Neural cell (in vitro differentiated cells): ENCODE data around the gene TOX2. TPM values are rescaled to one million over a fixed set of nuclear protein-coding genes. Genes with fewer than 3 reads are reported as not detected.

Experiments used
- H2AFZ ChIP-seq: fragments of 200-600, 300-800 bp; sonication (generic), shearing (Covaris generic); 2 replicates; pipeline ENCODE4 v1.6.0; 2014; ENCODE audit warnings: low read depth, mild to moderate bottlenecking, antibody characterized with exemption, low read length, moderate library complexity
- H3F3A ChIP-seq: fragments of 200-600 bp; shearing (Covaris generic); 2 replicates; pipeline ENCODE4 v1.6.1; 2016; ENCODE audit warnings: mild to moderate bottlenecking, moderate library complexity, mixed read lengths, antibody characterized with exemption, low read length; ENCODE audit not compliant: insufficient read depth, poor library complexity, severe bottlenecking
- H3K27ac ChIP-seq: fragments of 200-600, 300-800 bp; sonication (generic), shearing (Covaris generic); 2 replicates; pipeline ENCODE4 v1.5.1; 2014; ENCODE audit warnings: mild to moderate bottlenecking, low read length, moderate library complexity
- H3K27me3 ChIP-seq: fragments of 300-800, 200-600 bp; sonication (generic), shearing (Covaris generic); 2 replicates; pipeline ENCODE4 v1.6.0; 2014; ENCODE audit warnings: mild to moderate bottlenecking, low read depth, low read length, moderate library complexity; ENCODE audit not compliant: insufficient read depth
- H3K36me3 ChIP-seq: fragments of 300-800, 200-600 bp; sonication (generic), shearing (Covaris generic); 2 replicates; pipeline ENCODE4 v1.5.1; 2014; ENCODE audit warnings: mild to moderate bottlenecking, antibody characterized with exemption, low read length, moderate library complexity; ENCODE audit not compliant: insufficient read depth
- H3K4me2 ChIP-seq: fragments of 300-800, 200-600 bp; sonication (generic), shearing (Covaris generic); 2 replicates; pipeline ENCODE4 v1.6.0; 2014; ENCODE audit warnings: mild to moderate bottlenecking, low read length
- H3K4me3 ChIP-seq: fragments of 300-800, 200-600 bp; sonication (generic), shearing (Covaris generic); 2 replicates; pipeline ENCODE4 v1.5.1; 2014; ENCODE audit warnings: mild to moderate bottlenecking, low read length, moderate library complexity
- H3K79me2 ChIP-seq: fragments of 200-600 bp; shearing (Covaris generic); replicated peaks from 2 replicates; pipeline ENCODE4 v1.6.0; 2014; ENCODE audit warnings: mild to moderate bottlenecking, low read length, moderate library complexity; ENCODE audit not compliant: insufficient read depth
- H3K9ac ChIP-seq: fragments of 300-800, 200-600 bp; sonication (generic), shearing (Covaris generic); 2 replicates; pipeline ENCODE4 v1.6.1; 2016; ENCODE audit warnings: mild to moderate bottlenecking, low read length, mixed read lengths
- H3K9me2 ChIP-seq: fragments of 200-600 bp; shearing (Covaris generic); 2 replicates; pipeline ENCODE4 v1.6.1; 2016; ENCODE audit warnings: mild to moderate bottlenecking, low read length, mixed read lengths; ENCODE audit not compliant: insufficient read depth
- H3K9me3 ChIP-seq: fragments of 200-600, 300-800 bp; sonication (generic), shearing (Covaris generic); 2 replicates; pipeline ENCODE4 v1.6.1; 2016; ENCODE audit warnings: mild to moderate bottlenecking, mixed run types, low read length, moderate library complexity, mixed read lengths
- H4K20me1 ChIP-seq: fragments of 200-600 bp; shearing (Covaris generic); 2 replicates; pipeline ENCODE4 v1.6.1; 2016; ENCODE audit warnings: mild to moderate bottlenecking, mixed run types; ENCODE audit not compliant: insufficient read depth
- EP300 ChIP-seq: fragments of 450-650 bp; conservative IDR thresholded peaks from 2 replicates; pipeline ENCODE4 v1.6.1; 2014; ENCODE audit warnings: antibody characterized with exemption, mild to moderate bottlenecking, moderate library complexity; ENCODE audit not compliant: poor library complexity, severe bottlenecking
- EZH2 ChIP-seq: fragments of 200-600, 300-800 bp; shearing (Covaris generic), sonication (generic); IDR thresholded peaks from 2 replicates; pipeline ENCODE4 v1.6.1; 2014; ENCODE audit warnings: antibody characterized with exemption, low read length, borderline replicate concordance, mild to moderate bottlenecking; ENCODE audit not compliant: insufficient read depth, poor library complexity, severe bottlenecking
- MXI1 ChIP-seq: fragments of 450-650 bp; conservative IDR thresholded peaks from 2 replicates; pipeline ENCODE4 v1.6.1; 2014; ENCODE audit warnings: antibody characterized with exemption, mild to moderate bottlenecking; ENCODE audit not compliant: poor library complexity, severe bottlenecking
- POLR2AphosphoS5 ChIP-seq: IDR thresholded peaks from 2 replicates; pipeline ENCODE4 v1.6.1; 2012
- SMC3 ChIP-seq: fragments of 450-650 bp; conservative IDR thresholded peaks from 2 replicates; pipeline ENCODE4 v1.6.1; 2014; ENCODE audit warnings: antibody characterized with exemption, mild to moderate bottlenecking, moderate library complexity; ENCODE audit not compliant: poor library complexity
- TAF1 ChIP-seq: IDR thresholded peaks from 2 replicates; pipeline ENCODE4 v1.6.1; 2012; ENCODE audit warnings: low read depth
- polyA plus RNA-seq: library from polyadenylated mRNA; depleted of rRNA; stranded (reverse); fragments of >200 nt; gene quantifications from 2 replicates; pipeline ENCODE4 v1.2.3, GENCODE V29; 2014
- TF ChIP-seq, protein P1 (sequence below): IDR thresholded peaks from 2 replicates; pipeline ENCODE4 v1.6.1; 2012; ENCODE audit warnings: borderline replicate concordance

Gene TOX2
- polyA plus RNA-seq, 1 donor from 2014 or later: 0.89 TPM

DNA sequence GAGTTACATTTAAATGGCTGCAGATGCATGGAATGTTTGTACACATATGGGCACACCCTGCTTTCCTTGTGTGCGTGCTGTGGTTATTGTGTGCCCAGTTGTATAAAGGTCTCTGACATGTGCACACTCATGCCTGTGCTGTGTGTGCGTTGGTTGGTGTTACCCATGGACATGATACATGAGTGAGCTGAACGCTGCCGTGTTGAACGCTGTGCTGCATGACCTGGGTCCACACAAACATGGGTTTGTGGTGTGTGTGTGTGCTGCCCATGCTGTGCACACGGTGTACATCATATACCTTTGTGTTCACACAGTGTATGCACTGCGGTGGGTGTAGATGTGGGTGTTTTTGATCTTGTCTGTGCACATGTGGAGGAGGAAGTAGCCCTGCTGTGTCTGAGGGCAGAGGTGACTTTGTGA lies 54.4 kb downstream of the TOX2 start:
- H3K9me2 ChIP-seq: no peaks in the 10 kb centered on the region
- TF ChIP-seq TAF1 (no peak), POLR2AphosphoS5 (no peak), EZH2 (no peak), SMC3 (no peak)
- TF ChIP-seq, protein P1, sequence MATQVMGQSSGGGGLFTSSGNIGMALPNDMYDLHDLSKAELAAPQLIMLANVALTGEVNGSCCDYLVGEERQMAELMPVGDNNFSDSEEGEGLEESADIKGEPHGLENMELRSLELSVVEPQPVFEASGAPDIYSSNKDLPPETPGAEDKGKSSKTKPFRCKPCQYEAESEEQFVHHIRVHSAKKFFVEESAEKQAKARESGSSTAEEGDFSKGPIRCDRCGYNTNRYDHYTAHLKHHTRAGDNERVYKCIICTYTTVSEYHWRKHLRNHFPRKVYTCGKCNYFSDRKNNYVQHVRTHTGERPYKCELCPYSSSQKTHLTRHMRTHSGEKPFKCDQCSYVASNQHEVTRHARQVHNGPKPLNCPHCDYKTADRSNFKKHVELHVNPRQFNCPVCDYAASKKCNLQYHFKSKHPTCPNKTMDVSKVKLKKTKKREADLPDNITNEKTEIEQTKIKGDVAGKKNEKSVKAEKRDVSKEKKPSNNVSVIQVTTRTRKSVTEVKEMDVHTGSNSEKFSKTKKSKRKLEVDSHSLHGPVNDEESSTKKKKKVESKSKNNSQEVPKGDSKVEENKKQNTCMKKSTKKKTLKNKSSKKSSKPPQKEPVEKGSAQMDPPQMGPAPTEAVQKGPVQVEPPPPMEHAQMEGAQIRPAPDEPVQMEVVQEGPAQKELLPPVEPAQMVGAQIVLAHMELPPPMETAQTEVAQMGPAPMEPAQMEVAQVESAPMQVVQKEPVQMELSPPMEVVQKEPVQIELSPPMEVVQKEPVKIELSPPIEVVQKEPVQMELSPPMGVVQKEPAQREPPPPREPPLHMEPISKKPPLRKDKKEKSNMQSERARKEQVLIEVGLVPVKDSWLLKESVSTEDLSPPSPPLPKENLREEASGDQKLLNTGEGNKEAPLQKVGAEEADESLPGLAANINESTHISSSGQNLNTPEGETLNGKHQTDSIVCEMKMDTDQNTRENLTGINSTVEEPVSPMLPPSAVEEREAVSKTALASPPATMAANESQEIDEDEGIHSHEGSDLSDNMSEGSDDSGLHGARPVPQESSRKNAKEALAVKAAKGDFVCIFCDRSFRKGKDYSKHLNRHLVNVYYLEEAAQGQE: no peak
- H3K36me3 ChIP-seq: no peaks in the 10 kb centered on the region
- no peaks in the 10 kb centered on the region for H3K79me2 ChIP-seq
- H3K9ac ChIP-seq: no peak overlapping the region
- H3K27ac ChIP-seq: peak overlapping the region; percentile 23
- H3K4me2 ChIP-seq: no peak overlapping the region
- H3K9me3 ChIP-seq: no peaks in the 10 kb centered on the region
- no peaks in the 10 kb centered on the region for H3K27me3 ChIP-seq
- H3F3A ChIP-seq: no peaks in the 10 kb centered on the region
- H4K20me1 ChIP-seq: no peaks in the 10 kb centered on the region
- no peak overlapping the region for H3K4me3 ChIP-seq
- H2AFZ ChIP-seq: no peak overlapping the region

DNA sequence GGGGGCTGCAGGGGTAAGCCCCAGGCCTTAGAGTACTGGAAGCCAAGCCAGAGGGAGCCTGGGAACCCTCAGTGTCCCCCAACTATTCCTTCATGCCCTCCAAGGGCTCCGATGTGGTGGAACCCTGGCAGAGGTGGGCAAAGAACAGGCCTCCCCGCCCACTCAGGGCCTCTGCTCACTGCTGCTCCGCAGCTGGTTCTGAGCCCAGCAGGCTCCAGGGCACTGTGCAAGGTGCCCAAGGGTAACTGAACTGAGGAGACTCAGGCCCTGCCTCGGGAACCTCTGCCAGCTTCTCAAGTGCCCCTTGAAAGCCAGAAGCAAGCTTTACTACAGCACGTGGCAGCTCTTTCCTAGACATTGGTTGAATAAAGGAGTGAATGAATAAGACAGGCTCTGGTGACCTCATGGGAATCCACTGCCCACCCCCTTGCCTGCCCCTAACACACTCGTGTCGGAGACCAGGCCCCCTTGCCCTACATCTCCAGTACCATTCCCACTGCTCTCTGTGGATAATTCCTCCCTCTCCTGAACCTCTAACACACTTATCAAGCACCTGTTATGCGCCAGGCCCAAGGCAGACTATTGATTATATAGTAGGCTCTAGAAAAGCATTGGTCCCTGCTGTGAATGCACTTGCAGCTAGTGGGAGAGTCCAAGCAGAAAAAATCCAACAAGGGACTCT lies 55.0 kb downstream of the TOX2 start:
- no peak overlapping the region for H3K4me2 ChIP-seq
- H2AFZ ChIP-seq: no peak overlapping the region
- no peaks in the 10 kb centered on the region for H3K36me3 ChIP-seq
- no peaks in the 10 kb centered on the region for H3K9me3 ChIP-seq
- no peak overlapping the region for H3K4me3 ChIP-seq
- H3K27ac ChIP-seq: peak overlapping the region; percentile 23
- H4K20me1 ChIP-seq: no peaks in the 10 kb centered on the region
- no peaks in the 10 kb centered on the region for H3K27me3 ChIP-seq
- H3K79me2 ChIP-seq: no peaks in the 10 kb centered on the region
- H3K9me2 ChIP-seq: no peaks in the 10 kb centered on the region
- no peaks in the 10 kb centered on the region for H3F3A ChIP-seq
- no peak overlapping the region for H3K9ac ChIP-seq
- TF ChIP-seq EP300 (no peak), EZH2 (no peak), POLR2AphosphoS5 (peak; percentile 49), TAF1 (no peak), MXI1 (no peak), SMC3 (no peak)
- TF ChIP-seq, protein P1: peak; percentile 37
